Measurements from ENCODE around the gene WDFY1. TPM values are rescaled to one million over a fixed set of nuclear protein-coding genes. Genes with fewer than 3 reads are reported as not detected.

Gene WDFY1
- total and polyA plus RNA-seq, 2 donors (not counting 1 experiment from before 2014, with no cell fraction given), result 28.8 to 76.0 TPM

DNA sequence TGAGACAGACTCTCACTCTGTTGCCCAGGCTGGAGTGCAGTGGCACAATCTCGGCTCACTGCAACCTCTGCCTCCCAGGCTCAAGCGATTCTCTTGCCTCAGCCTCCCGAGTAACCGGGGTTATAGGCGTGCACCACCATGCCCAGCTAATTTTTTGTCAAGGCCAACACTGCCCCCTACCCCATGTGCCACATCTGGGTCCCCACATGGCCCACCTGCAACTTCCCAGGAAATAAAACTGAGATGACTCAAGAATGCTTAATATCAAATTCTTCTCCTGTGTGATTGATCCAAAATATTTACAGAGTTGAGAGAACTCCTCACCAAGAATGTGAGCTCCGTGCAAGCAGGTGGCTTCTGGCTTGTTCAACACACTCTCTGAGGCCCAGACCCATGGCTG is 116.8 kb downstream of the WDFY1 start:
- Histone ChIP-seq H3K9ac (ENCODE audit: low read length) (no peak overlapping the region), H3K36me3 (replicated peaks in 1 of 2; ENCODE audit: control extremely low read depth in 1 of 2, control insufficient read depth in 1 of 2, extremely low read depth in 1 of 2, insufficient read depth in 2 of 2, low read length in 1 of 2) (peaks cover 0 to 4% of the 10 kb centered on the region in 2 experiments), H4K20me1 (ENCODE audit: control insufficient read depth, insufficient read depth, low read length, poor library complexity, severe bottlenecking) (peaks cover 5% of the 10 kb centered on the region), H3K27me3 (replicated peaks in 1 of 4; ENCODE audit: control extremely low read depth in 1 of 4, control insufficient read depth in 3 of 4, insufficient read depth in 4 of 4, low read length in 3 of 4) (no peaks in the 10 kb centered on the region), H3K4me3 (ENCODE audit: control extremely low read depth in 1 of 5, extremely low read depth in 1 of 5, insufficient read depth in 1 of 5, low read depth in 2 of 5, low read length in 4 of 5) (no peak overlapping the region), H3K9me3 (ENCODE audit: control extremely low read depth in 1 of 3, control insufficient read depth in 2 of 3, insufficient read depth in 1 of 3, low read length in 2 of 3) (peaks cover 0 to 17% (median 0%) of the 10 kb centered on the region in 3 donors), H3K79me2 (ENCODE audit: control insufficient read depth, insufficient read depth, low read length) (peaks cover 90% of the 10 kb centered on the region), H3K27ac (ENCODE audit: low read length in 2 of 2) (no peak overlapping the region), H3K4me1 (ENCODE audit: control insufficient read depth in 2 of 2, insufficient read depth in 2 of 2, low read length in 2 of 2) (peaks cover 7 to 17% of the 10 kb centered on the region in 2 donors), H3K4me2 (replicated peaks; ENCODE audit: low read depth, low read length, poor library complexity, severe bottlenecking) (no peak overlapping the region), H2AFZ (ENCODE audit: insufficient read depth, low read depth, low read length, poor library complexity, severe bottlenecking) (no peak overlapping the region)
- 94% methylated on average over 6 of the region's 6 CpGs for WGBS (ENCODE audit: insufficient coverage)
- H3K27ac Mint-ChIP-seq, result peak overlapping the region; percentile 37
- no peak overlapping the region for H3K4me3 Mint-ChIP-seq
- ChIA-PET CTCF (interaction anchor here (1.7 kb wide), 1 partner anchor 29 kb away, joined by 4 read pairs; no protein-coding TSS in a partner anchor), POLR2A (no interaction called here)
- peaks cover 3% of the 10 kb centered on the region for H3K9me3 Mint-ChIP-seq (ENCODE audit: insufficient read depth)
- TF ChIP-seq EZH2 (IDR thresholded peaks at IDR 0.05; ENCODE audit: borderline replicate concordance, insufficient read depth, low read depth, low read length, poor library complexity, severe bottlenecking), result no peak
- TF ChIP-seq, protein P1, sequence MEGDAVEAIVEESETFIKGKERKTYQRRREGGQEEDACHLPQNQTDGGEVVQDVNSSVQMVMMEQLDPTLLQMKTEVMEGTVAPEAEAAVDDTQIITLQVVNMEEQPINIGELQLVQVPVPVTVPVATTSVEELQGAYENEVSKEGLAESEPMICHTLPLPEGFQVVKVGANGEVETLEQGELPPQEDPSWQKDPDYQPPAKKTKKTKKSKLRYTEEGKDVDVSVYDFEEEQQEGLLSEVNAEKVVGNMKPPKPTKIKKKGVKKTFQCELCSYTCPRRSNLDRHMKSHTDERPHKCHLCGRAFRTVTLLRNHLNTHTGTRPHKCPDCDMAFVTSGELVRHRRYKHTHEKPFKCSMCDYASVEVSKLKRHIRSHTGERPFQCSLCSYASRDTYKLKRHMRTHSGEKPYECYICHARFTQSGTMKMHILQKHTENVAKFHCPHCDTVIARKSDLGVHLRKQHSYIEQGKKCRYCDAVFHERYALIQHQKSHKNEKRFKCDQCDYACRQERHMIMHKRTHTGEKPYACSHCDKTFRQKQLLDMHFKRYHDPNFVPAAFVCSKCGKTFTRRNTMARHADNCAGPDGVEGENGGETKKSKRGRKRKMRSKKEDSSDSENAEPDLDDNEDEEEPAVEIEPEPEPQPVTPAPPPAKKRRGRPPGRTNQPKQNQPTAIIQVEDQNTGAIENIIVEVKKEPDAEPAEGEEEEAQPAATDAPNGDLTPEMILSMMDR (IDR thresholded peaks at IDR 0.05), result no peak
- intact Hi-C loops (cut with micrococcal nuclease), result no loop called here
- DNase-seq, result no peak
- H3K4me1 Mint-ChIP-seq, result peaks cover 51% of the 10 kb centered on the region
- H3K27me3 Mint-ChIP-seq, result no peaks in the 10 kb centered on the region
- ATAC-seq (ENCODE audit: low read depth), result no peak

DNA sequence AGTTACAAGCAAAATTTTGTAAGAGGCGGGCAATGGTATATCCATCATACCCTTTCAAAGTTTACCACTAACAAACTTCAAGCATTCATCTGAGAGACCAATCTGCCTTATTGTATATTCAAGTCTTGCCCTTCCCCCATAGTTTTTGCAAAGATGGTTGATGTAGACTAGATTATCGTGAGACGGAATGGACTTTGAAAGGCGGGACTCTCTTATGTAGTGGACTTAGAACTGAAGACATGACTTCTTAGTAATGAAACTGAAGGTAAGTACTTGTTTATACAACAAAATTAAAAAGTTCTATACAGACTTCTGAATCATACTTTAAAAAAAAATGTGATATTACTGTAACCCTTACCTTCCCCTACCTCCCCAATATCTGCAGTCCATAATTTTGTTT is 118.1 kb downstream of the WDFY1 start:
- TF ChIP-seq EZH2 (IDR thresholded peaks at IDR 0.05; ENCODE audit: borderline replicate concordance, insufficient read depth, low read depth, low read length, poor library complexity, severe bottlenecking), result no peak
- TF ChIP-seq, protein P1 (IDR thresholded peaks at IDR 0.05), result no peak
- H3K4me1 Mint-ChIP-seq, result peaks cover 49% of the 10 kb centered on the region

More for the DNA sequence above, 118.1 kb downstream of the WDFY1 start:
- H3K79me2 ChIP-seq (ENCODE audit: control insufficient read depth, insufficient read depth, low read length), result peaks cover 82% of the 10 kb centered on the region
- H3K4me3 ChIP-seq (ENCODE audit: control extremely low read depth in 1 of 5, extremely low read depth in 1 of 5, insufficient read depth in 1 of 5, low read depth in 2 of 5, low read length in 4 of 5), result no peak overlapping the region
- peaks cover 18 to 29% of the 10 kb centered on the region in 2 donors for H3K4me1 ChIP-seq (ENCODE audit: control insufficient read depth in 2 of 2, insufficient read depth in 2 of 2, low read length in 2 of 2)
- CTCF ChIA-PET, result interaction anchor here (1.7 kb wide), 1 partner anchor 28 kb away, joined by 4 read pairs; no protein-coding TSS in a partner anchor
- Mint-ChIP-seq H3K27me3 (no peaks in the 10 kb centered on the region), H3K27ac (peak overlapping the region; percentile 1), H3K9me3 (ENCODE audit: insufficient read depth) (peaks cover 3% of the 10 kb centered on the region), H3K4me3 (no peak overlapping the region)
- POLR2A ChIA-PET, result no interaction called here
- DNase-seq (no peak), ATAC-seq (ENCODE audit: low read depth) (no peak)
- no peak overlapping the region for H3K27ac ChIP-seq (ENCODE audit: low read length in 2 of 2)
- intact Hi-C loops (cut with micrococcal nuclease), result no loop called here
- WGBS (ENCODE audit: insufficient coverage), result no CpG with 5 or more reads among the region's 4 CpGs
- H3K9me3 ChIP-seq (ENCODE audit: control extremely low read depth in 1 of 3, control insufficient read depth in 2 of 3, insufficient read depth in 1 of 3, low read length in 2 of 3), result peaks cover 0 to 23% (median 0%) of the 10 kb centered on the region in 3 donors
- H3K4me2 ChIP-seq (replicated peaks; ENCODE audit: low read depth, low read length, poor library complexity, severe bottlenecking), result no peak overlapping the region
- H3K9ac ChIP-seq (ENCODE audit: low read length), result no peak overlapping the region
- H4K20me1 ChIP-seq (ENCODE audit: control insufficient read depth, insufficient read depth, low read length, poor library complexity, severe bottlenecking), result peaks cover under 1% of the 10 kb centered on the region
- H2AFZ ChIP-seq (ENCODE audit: insufficient read depth, low read depth, low read length, poor library complexity, severe bottlenecking), result no peak overlapping the region
- H3K27me3 ChIP-seq (replicated peaks in 1 of 4; ENCODE audit: control extremely low read depth in 1 of 4, control insufficient read depth in 3 of 4, insufficient read depth in 4 of 4, low read length in 3 of 4), result no peaks in the 10 kb centered on the region
- peaks cover 0 to 4% of the 10 kb centered on the region in 2 experiments for H3K36me3 ChIP-seq (replicated peaks in 1 of 2; ENCODE audit: control extremely low read depth in 1 of 2, control insufficient read depth in 1 of 2, extremely low read depth in 1 of 2, insufficient read depth in 2 of 2, low read length in 1 of 2)

Other genes starting within 250 kb of the WDFY1 start
- 41.4 and 50.7 TPM in 2 replicates for gene AP1S3, start 107.8 kb downstream of the WDFY1 start, total RNA-seq
- 4.8 and 7.2 TPM in 2 replicates for gene AP1S3, start 107.8 kb downstream of the WDFY1 start, polyA plus RNA-seq
- 23.4 and 26.7 TPM in 2 replicates for gene MRPL44, start 12.1 kb upstream of the WDFY1 start, total RNA-seq
- gene MRPL44, start 12.1 kb upstream of the WDFY1 start, polyA plus RNA-seq, result 8.9 and 13.9 TPM in 2 replicates
- 1.2 and 1.8 TPM in 2 replicates for gene SERPINE2, start 94.0 kb upstream of the WDFY1 start, total RNA-seq
- 0.45 and 2.7 TPM in 2 replicates for gene SERPINE2, start 94.0 kb upstream of the WDFY1 start, polyA plus RNA-seq

Measured in B cell (primary cell).